ENCODE results near the gene RAB43. TPM values are rescaled to one million over a fixed set of nuclear protein-coding genes. Genes with fewer than 3 reads are reported as not detected.
A peak's percentile ranks its signal among the peaks of the same experiment; 100 is the strongest.

Gene RAB43
- total and polyA plus RNA-seq, 8 donors, result 4.7 to 18.7 (median 8.9) TPM

GRCh38 chr3:129132097-129132866 is 10.7 kb upstream of the RAB43 start:
- DNase-seq, result no peak
- Histone ChIP-seq H3K4me1 (no peaks in the 10 kb centered on the region), H3K36me3 (peaks cover 0 to 55% (median 35%) of the 10 kb centered on the region in 3 donors), H3K9me3 (no peaks in the 10 kb centered on the region), H3K27me3 (no peaks in the 10 kb centered on the region), H3K4me3 (no peak overlapping the region), H3K27ac (no peak overlapping the region)
- 89 to 94% methylated on average over 5 of the region's 5 CpGs for WGBS, 2 donors
- intact Hi-C loops (cut with DNase I), result no loop called here
- no peak for FAIRE-seq
- ATAC-seq, result no peak
- no peak for TF ChIP-seq CTCF (IDR thresholded peaks at IDR 0.05)

- ATAC-seq (no peak), FAIRE-seq (no peak), DNase-seq (no peak)
- H3K4me1 ChIP-seq, result no peaks in the 10 kb centered on the region
- no peak overlapping the region for H3K27ac ChIP-seq
- H3K4me3 ChIP-seq, result no peak overlapping the region
- intact Hi-C loops (cut with DNase I), result no loop called here
- H3K9me3 ChIP-seq, result no peaks in the 10 kb centered on the region
- TF ChIP-seq CTCF (IDR thresholded peaks at IDR 0.05), result no peak
- WGBS, 2 donors, result 81 to 87% methylated on average over 2 of the region's 2 CpGs
- H3K27me3 ChIP-seq, result no peaks in the 10 kb centered on the region
- H3K36me3 ChIP-seq, result peaks cover 0 to 55% (median 35%) of the 10 kb centered on the region in 3 donors
These were observed 10.0 kb upstream of the RAB43 start for GRCh38 chr3:129131465-129132088.

GRCh38 chr3:129130291-129130813 is 8.7 kb upstream of the RAB43 start:
- DNase-seq (no peak), ATAC-seq (no peak), FAIRE-seq (no peak)
- no peak for TF ChIP-seq CTCF (IDR thresholded peaks at IDR 0.05)
- H3K36me3 ChIP-seq, result peaks cover 0 to 55% (median 35%) of the 10 kb centered on the region in 3 donors
- WGBS, 2 donors, result 86 to 88% methylated on average over 13 of the region's 13 CpGs
- no peaks in the 10 kb centered on the region for H3K9me3 ChIP-seq
- H3K4me1 ChIP-seq, result no peaks in the 10 kb centered on the region
- H3K27me3 ChIP-seq, result no peaks in the 10 kb centered on the region
- intact Hi-C loops (cut with DNase I), result no loop called here
- H3K4me3 ChIP-seq, result no peak overlapping the region
- no peak overlapping the region for H3K27ac ChIP-seq

GRCh38 chr3:129128357-129129155 is 7.0 kb upstream of the RAB43 start:
- H3K36me3 ChIP-seq, result peaks cover 0 to 41% (median 25%) of the 10 kb centered on the region in 3 donors
- FAIRE-seq (no peak), ATAC-seq (peak in 1 of 4 donors; percentile 9), DNase-seq (peak in 2 of 6 donors; percentile 36 to 51)
- peaks cover 0 to 3% (median 0%) of the 10 kb centered on the region in 3 donors for H3K4me1 ChIP-seq
- 94 to 96% methylated on average over 16 of the region's 16 CpGs for WGBS, 2 donors
- no peak for TF ChIP-seq CTCF (IDR thresholded peaks at IDR 0.05)
- no peaks in the 10 kb centered on the region for H3K9me3 ChIP-seq
- intact Hi-C loops (cut with DNase I), result no loop called here
- H3K27me3 ChIP-seq, result no peaks in the 10 kb centered on the region
- no peak overlapping the region for H3K4me3 ChIP-seq
- no peak overlapping the region for H3K27ac ChIP-seq

Data from pancreas (tissue), 10 donors.